T-helper 22 cell (primary cell): ENCODE results near the gene RALGAPA2.

Experiments used
- DNase-seq: peaks from one replicate; pipeline ENCODE4 v3.0.0-alpha.2; 2020; ENCODE audit warnings: low read depth

RALGAPA2 gene

DNA sequence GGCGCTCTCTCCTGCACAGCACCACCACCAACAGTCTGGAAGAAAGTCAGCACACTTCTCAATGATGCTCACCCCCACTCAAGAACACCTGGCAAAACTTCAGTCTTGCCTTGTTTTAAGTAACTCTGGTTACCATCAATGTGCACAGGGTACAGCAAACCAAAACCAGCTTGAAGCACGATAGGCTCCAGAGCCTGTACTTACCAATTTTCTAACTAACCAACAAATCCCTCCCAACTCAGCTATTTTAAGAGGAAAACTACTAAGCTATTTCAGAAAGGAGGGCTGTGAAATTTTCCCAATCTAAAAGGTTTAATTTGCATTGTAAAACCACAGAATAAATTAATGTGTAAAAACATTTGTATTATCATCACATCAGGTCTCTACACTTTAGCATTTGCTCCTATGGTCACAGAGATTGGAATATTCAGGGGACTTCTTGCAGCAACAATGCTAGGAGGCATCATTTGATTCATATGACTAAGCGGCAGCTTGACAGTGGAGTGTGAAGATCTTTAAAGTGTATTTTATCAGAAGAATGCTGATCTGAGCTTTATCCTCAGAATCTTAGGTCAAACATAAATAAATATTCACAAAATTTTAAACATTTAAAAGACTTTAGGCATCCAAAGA is 82.8 kb downstream of the RALGAPA2 start:
- no peak for DNase-seq

DNA sequence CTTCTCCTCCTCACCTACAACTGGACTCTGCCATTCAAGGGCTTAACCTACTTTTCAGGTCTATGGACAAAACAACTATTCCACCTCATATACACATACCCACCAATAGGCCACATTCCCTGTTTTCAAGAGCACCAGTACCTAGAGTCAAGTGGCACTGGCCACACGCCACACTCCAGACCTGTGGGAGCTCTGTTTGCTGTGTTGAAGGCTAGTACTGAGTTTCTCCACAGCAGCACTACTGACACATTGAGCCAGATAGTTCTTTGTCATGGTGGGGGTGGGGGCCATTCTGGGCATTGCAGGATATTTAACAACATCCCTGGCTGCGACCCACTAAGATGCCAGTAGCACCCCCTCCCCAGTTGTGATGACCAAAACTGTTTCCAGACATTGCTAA is 84.1 kb downstream of the RALGAPA2 start:
- DNase-seq = no peak

DNA sequence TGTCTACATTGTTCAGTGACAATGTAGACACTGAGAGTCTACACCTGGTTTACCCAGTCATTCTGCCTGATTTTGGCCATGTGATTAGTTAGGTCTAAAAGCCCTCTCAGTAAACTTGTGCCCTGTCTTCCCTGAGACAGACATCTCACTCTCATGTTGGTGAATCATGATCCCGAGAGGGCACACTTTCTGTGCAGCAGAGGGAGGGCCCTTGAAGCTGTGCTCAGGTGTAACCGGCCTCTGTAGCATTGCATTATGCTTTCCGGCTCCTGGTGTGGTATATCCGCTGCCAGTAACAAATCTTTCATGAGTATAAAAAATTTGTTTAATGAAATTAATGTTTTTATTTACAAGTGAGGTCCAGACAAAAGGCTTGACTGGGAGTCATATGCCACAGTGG is 85.0 kb downstream of the RALGAPA2 start:
- DNase-seq = no peak

DNA sequence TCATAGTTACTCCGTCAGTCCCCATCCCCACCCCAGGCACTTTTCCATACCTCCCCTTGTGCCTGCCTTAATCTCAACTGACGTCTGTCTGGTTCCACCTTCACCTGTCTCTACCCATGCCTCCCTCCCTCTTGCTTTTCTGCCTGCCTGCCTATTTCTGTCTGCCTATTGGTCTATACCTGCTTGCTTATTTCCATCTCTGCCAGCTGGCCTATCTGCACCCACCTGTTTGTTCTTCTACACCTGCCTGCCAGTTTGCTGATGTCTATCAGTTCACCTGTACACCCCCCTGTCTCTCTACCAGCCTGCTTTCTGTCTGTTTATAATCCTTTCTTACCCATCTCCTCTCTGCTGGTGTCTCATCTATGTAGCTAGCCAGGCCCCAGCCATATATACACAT is 87.5 kb downstream of the RALGAPA2 start:
- DNase-seq = no peak

DNA sequence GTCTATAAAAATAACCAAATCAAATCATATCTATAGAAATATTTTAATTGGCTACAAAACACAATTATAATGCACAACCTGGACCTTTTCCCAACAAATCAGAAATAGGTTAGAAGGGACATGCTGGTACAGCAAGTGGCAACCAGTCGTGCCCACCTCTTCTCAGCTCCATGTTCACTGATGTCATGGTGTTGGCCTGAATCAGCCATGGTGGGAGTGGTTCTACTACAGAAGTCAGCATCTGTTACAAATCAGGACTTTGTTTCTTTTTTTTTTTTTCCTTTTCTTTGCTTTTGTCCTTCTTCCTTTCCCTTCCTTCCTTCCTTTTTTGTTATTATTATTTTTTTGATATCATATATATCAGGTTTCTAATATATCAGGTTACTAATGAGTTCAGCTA is 91.2 kb downstream of the RALGAPA2 start:
- no peak for DNase-seq

DNA sequence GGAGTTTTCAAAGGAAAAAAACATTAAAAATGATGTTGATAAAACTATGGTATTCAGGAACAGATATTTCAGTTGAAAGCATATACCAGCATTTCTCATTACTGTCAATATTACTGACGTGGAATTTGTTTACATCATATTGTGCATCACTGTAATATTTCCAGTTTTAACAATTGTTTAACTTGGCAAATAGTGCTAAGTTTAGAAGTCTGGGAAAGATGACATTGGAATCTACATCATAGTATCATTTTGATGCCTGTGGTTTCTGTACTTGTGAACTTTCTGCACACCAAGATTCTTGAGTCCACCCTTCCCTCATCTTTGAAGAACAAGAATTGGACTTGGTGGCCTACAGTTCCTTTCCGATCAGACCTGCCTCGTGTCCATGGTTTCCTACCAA is 98.1 kb downstream of the RALGAPA2 start:
- no peak for DNase-seq

DNA sequence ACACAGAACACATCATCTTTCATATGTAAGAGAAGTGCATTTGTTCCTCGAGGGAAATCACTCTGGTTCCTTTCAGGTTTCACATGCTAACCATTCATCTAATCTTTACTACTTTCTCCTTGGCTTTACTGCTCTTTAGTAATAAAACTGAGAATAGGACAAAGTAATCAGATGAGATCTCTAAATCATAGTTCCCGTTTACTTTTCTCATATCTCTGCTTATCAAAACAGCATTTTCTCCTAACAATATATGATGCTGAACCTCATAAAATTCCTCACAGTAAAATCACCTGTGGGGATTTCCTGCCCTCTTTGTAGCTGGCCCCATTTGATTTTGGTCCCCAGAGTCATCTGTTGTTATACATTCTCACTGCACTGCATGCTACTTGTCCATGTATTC is 100.2 kb downstream of the RALGAPA2 start:
- DNase-seq = no peak

DNA sequence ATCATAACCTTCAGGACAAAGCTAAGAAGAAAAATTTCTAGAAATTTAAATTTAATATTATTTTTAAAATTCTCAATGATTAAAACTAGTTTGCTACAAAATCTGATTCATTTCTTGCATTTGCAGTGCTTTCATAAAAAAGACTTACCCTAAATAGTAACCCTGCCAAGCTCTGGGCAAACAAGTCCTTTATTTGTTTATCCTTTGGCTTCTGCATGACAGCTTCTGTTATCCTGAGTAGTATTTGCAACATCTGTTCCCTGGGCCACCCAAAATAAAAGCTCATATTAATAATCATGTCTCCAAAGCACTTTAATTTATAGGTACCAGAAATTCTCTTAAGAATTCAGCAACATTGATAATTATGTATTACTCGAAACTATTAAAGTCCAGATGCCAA is 101.3 kb downstream of the RALGAPA2 start:
- no peak for DNase-seq

DNA sequence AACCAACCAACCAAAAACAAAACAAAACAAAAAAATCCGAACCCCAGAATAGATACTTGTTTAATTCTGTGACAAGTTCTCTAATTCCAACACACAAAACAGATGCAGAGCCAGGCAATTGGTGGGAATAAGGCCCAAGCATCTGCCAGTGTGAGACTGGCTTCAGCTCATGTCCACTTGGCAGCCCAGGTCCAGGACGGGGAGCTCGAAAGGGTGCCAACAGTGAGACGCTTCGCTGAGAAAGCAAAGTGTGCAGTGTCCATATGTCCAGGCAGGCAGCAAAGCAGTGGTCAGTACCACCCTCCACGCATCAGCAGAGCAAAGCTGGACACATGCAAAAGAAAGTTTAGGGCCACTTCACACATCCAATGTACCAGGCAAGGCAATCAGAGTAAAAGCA is 102.9 kb downstream of the RALGAPA2 start:
- no peak for DNase-seq

DNA sequence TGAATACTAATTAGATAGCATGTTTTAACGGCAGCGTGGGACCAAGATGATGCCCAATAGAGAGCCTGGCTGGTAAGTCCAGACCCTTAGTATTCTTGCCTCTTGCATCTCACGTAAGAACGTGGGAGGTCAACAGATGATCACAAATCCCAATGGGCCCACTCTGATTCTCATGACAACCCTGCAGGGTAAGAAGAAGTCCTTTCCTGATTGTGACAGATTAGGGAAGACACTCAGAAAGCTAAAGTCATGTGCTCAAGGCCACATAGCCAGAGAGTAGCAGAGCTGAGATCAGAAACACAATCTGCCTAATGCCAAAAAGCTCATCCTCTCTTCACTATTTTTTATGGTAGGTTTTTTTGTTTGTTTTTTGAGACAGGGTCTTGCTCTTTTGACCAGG is 103.8 kb downstream of the RALGAPA2 start:
- DNase-seq = no peak

DNA sequence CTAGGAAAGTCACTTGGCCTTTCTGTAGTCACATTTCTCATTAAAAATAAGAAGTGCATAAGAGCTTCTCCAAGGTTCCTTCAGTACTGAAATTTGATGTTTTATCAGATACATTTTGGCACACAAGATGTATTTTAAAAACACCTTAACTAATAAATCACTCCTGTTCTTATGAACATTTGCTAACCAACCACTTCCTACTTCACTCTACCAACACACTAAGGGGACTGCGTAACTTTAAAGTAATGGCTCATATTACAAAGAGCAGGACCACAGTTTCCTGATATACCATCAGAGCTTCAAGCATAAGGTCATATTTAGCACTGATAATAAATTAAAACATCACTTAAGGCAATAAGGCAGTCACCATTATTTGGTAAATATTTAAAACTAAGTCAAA is 104.4 kb downstream of the RALGAPA2 start:
- no peak for DNase-seq

DNA sequence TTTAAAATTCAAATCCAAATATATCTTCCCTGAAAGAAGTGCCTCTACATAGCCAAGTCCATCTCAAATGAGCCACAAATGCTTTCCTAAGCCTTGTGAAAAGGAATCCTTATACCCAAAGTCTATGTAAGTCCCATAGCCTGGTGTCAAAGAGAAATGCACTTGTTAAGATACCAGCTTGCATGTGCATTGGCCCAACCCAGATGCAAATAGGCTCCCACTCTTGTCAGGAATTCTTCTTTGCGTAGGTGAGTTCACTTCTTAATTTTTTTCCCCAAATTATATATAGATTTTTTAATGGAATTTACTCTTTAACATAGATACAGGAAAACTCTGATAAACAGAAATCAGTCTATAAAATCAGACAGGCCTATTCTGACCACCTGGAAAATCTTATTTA is 105.6 kb downstream of the RALGAPA2 start:
- no peak for DNase-seq

DNA sequence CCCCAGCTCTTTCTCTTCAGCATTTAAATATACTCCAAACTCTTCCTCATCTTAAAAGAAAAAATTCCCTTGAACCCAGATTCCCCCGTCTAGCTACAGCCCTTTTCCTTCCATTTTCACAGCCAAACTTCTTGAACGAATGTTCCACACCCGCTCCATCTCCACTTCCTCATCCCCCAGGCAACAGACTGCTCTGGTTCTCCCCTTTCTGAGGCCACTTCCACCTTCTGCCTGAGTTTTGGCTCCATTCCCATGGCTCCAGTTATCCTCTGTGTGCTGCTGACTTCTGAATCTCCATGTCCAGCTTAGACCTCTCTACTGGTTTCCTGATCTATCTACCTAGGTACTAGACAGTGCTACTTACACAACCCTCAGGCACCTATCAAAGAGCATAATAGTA is 106.4 kb downstream of the RALGAPA2 start:
- no peak for DNase-seq

DNA sequence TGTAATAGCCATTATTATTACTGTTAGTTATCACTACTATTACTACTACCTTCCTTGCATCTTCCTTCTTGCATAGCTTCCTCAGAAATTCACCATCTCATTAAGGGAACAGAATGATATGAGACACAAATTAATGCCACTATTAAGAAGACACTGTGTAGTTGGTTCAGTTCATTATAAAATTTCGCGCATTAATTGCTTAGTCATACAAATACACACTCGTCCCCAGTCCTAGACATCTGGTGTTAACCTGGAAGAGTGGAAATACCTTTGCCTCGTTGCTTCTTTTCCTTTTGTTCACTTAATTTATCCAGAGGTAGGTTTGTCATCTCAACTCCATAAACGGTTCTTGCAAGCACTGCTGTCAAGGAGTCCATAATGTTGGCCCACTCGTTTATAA is 107.5 kb downstream of the RALGAPA2 start:
- DNase-seq = no peak

DNA sequence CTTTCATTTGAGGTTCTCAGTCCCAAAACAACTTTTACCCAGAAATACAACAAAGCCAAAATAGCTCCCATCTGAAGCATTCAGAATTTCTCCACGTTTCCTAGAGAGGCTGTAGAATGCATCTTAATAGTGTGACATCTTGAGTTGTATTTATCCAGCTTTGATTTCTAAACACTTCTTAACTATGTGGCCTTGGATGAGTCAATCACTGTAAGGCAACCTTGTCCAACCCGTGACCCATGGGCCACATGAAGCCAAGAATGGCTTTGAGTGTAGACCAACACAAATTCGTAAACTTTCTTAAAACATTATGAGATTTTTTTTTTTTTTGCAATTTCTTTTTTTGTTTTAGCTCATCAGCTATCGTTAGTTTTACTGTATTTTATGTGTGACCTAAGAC is 108.1 kb downstream of the RALGAPA2 start:
- no peak for DNase-seq

DNA sequence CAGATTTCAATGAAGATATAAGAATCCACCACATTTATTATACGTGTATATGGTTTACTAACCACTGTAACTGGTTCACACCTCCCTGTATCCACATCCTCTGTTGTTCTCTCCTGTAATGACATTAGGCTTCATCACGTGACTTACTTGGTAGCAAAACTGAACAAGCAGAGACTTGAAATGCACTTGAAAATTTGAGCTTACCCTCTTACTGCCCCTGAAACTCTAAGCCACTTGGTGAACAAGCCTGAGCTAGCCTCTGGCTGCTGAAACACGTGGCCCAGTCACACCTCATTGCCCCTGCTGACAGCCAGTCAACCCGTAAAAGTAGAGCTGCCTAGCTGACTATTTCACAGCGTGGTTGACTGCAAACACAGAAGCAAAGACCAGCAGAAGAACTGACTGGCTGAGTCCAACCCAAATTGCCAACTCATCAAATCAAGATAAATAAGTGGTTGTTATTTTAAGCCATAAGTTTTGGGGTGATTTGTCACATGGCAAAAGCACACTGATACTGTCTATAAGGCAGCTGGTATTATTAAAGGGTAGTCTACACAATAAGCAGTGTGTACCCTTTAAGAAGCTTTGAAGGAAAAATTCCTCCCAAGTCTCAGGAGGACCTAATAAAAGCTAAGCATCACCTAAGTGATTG is 109.0 kb downstream of the RALGAPA2 start:
- no peak for DNase-seq

DNA sequence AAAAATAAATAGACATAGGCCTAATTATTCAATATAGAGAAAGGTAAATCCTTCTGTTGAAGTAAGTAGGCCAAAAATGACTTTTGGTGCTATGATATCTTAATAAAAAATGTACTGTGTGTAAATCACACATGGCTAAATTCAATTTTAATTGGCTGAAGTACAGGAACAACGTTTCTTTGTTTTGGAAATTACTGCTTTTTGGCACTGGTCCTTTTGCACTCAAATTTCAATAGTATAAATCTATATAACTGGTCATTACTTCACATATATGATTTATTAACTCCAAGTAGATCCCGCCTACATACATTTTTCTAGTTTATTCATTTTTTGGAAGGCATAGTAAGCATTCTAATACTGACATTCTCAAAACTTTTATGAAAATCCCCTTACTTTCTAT is 114.5 kb downstream of the RALGAPA2 start:
- DNase-seq = no peak

DNA sequence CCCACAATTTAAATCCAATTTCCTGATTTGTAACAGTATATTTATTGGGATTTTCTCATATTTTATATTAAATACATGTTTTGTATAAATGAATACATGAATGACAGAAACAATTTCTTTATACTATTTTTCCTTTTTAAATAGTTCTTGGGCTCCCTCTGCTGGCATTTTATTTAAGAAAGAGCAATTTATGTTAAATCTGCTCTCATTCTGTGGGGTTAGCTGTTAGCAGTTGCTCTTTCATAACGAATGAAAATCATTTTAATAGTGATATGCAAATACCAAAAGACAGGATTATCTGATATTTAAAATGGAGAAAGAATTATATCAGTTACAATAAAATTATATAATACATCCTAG is 118.3 kb downstream of the RALGAPA2 start:
- no peak for DNase-seq

DNA sequence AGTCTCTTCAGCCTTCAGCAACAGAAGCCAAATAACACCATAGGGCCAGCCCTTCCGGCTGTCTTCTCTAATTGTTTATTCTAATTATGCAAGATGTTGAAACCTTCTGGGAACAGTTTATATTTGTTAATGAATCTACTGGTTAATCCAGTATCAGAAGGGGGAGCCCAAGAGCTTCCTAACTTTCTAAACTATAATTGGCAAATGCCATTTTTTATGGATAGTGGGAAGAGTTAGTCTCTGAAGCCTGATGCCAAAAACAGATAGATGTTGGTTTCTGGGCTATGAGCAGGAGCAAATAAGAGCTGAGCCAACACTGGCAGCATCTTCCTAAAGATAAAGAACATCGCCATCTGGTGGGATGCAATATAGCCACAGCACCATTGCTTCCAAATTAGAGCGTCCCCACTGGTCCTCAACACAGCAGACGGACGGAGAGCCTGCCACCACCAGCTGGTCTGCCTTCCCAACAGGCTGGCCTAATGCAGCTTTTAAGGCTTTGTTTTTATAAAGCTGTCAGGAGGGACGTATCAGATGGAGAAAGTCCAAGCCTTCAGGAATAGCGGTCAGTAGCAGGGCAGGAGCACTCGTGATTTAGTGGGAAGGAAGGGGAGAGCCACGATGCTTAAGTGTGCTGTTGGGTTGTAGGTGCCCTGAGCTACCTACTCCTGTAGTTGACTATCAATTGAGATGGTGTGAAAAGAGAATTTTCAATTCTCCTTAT is 118.8 kb downstream of the RALGAPA2 start:
- no peak for DNase-seq

DNA sequence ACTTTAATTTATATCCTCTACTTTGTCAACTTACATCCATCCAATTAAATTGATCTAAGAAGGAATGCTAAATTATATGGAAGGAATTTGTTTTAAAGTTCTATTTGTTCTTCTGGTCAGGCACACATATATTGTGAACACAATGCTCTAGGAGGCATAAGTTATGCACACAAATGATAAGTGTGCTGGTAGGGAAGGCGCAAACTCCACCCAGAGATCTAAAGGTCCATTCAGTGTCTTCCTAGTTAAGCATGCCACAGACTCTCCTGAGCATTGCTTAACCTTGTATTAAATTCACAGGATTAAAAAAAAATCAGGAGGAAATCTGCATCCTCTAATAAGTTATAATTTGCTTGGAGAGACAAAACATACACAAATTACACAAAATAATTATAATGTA is 127.3 kb downstream of the RALGAPA2 start:
- DNase-seq = no peak

DNA sequence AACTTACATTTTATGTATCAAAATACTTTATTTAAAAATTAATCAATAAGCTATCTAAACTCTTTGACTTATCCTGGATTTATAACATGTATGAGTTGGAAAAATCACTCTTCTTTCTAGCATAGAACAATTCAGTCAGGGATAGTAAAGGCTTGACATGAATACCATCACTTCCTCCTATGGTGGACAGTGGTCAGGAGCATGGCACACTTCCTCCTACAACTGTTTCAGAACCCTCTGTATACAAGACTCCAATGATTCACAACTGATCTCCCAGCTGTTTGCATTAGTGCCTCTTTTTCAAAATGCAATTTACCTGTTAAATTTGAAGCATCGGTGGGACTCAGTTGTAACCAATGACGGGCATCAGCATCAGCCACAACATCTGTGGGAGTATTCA is 129.7 kb downstream of the RALGAPA2 start:
- no peak for DNase-seq

DNA sequence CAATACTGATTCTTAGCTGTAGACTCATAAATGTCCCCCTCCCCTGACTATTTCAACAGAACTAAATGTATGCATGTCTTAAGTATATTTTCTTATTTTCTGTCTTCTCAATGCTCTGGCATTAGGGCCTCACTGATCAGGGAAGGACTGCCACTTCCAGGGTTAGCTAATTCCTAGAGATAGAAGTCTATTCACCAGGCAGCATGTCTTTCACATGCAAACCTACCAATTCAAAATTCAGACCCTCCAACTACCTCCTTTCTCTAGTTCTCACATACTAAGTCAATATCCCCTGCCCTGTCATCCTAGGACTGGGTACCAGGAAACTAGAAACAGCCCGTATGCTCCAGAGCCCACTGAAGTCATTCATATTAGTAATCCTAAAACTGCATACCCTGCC is 132.3 kb downstream of the RALGAPA2 start:
- DNase-seq = no peak

DNA sequence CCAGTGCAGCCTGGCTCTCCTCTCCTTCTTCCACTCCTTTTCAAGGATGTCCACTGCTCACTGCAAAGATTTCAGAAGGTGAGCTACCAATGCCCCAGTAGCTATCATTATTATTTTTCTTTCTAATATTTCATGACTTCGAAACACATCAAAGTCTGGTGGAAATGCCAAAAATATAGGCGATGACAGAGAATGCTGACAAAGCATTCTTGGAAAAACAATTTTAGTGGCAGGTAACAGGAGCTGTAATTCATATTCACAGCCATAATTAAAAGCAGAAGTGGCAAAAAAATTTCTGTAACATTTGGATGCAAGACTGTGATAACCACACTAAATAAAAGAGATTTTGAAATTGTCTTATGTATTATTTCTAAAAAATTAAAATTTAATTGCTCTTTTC is 133.6 kb downstream of the RALGAPA2 start:
- DNase-seq = no peak

DNA sequence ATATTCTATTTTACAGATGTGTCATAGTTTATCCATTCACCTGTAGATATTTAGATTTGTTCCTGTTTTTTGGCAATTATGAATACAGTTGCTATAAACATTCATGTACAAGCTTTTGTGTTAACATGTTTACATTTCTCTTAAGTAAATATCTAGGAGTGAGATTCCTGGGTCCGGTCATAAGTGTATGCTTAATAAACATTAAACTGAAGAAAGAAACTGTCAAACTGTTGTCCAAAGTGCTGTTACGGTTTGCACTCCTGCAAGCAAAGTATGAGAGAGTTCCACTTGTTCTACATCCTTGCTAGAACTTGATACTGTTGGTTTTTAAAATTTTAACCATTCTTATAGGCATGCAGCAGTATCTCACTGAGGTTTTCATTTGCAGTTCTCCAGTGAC is 138.6 kb downstream of the RALGAPA2 start:
- DNase-seq = no peak
